Endodermal cell (in vitro differentiated cells): Measurements from ENCODE around the gene RUNX2. TPM values are rescaled to one million over a fixed set of nuclear protein-coding genes. Genes with fewer than 3 reads are reported as not detected.

Experiments
- DNase-seq: peaks from one replicate; pipeline ENCODE4 v3.0.0-alpha.2; 2017
- H3K27ac ChIP-seq: 2 replicates; pipeline ENCODE4 v1.5.1; 2013; ENCODE audit warnings: mild to moderate bottlenecking, low read depth, low read length, moderate library complexity
- H3K27me3 ChIP-seq: 2 replicates; pipeline ENCODE4 v1.6.1; 2013; ENCODE audit warnings: mild to moderate bottlenecking, low read length, moderate library complexity; ENCODE audit not compliant: insufficient read depth, control insufficient read depth, poor library complexity, severe bottlenecking
- H3K36me3 ChIP-seq: 2 replicates; pipeline ENCODE4 v1.7.0; 2013; ENCODE audit warnings: mild to moderate bottlenecking, low read length, moderate library complexity; ENCODE audit not compliant: control insufficient read depth, insufficient read depth
- H3K4me1 ChIP-seq: one replicate; pipeline ENCODE4 v1.7.0; 2013; ENCODE audit warnings: low read length; ENCODE audit not compliant: control insufficient read depth, insufficient read depth
- H3K4me3 ChIP-seq: 2 replicates; pipeline ENCODE4 v1.5.1; 2013; ENCODE audit warnings: mild to moderate bottlenecking, low read length, moderate library complexity
- H3K9ac ChIP-seq: 2 replicates; pipeline ENCODE4 v1.6.1; 2013; ENCODE audit warnings: mild to moderate bottlenecking, low read length, moderate library complexity; ENCODE audit not compliant: poor library complexity, severe bottlenecking; ENCODE audit errors: extremely low read depth
- H3K9me3 ChIP-seq: 2 replicates; pipeline ENCODE4 v1.6.1; 2013; ENCODE audit warnings: mild to moderate bottlenecking, low read length, moderate library complexity; ENCODE audit not compliant: control insufficient read depth
- H3K27ac Mint-ChIP-seq: 2 replicates; pipeline ENCODE4 v1.8.0; 2020; ENCODE audit warnings: mixed read lengths
- H3K27me3 Mint-ChIP-seq: 2 replicates; pipeline ENCODE4 v1.8.0; 2021; ENCODE audit warnings: mild to moderate bottlenecking, mixed read lengths; ENCODE audit not compliant: insufficient read depth
- H3K36me3 Mint-ChIP-seq: 2 replicates; pipeline ENCODE4 v1.8.0; 2020; ENCODE audit warnings: low read depth, mixed read lengths
- H3K4me1 Mint-ChIP-seq: 2 replicates; pipeline ENCODE4 v1.8.0; 2020; ENCODE audit warnings: mixed read lengths
- H3K4me3 Mint-ChIP-seq: 2 replicates; pipeline ENCODE4 v1.8.0; 2020; ENCODE audit warnings: mild to moderate bottlenecking, moderate library complexity, mixed read lengths
- H3K9me3 Mint-ChIP-seq: 2 replicates; pipeline ENCODE4 v1.8.0; 2020; ENCODE audit warnings: mild to moderate bottlenecking, mixed read lengths
- WGBS, 2 experiments: methylation state at CpG; one replicate each; pipeline versions ENCODE4 v1.1.5 to v1.1.7; 2013; ENCODE audit warnings: missing lambda C conversion rate in 2 of 2, mixed read lengths in 1 of 2; ENCODE audit not compliant: insufficient coverage in 1 of 2, insufficient read length in 1 of 2; 5-methylcytosine and 5-hydroxymethylcytosine counted together
- total RNA-seq, 2 donors: library from RNA; stranded (reverse); fragmentation: NEBNext Ultra II Directional in 1 of 2; extraction: Animal tissue kit (Norgen Biotek cat#: 25700) in 1 of 2; gene quantifications; 2 replicates in 1 of 2; 3 replicates in 1 of 2; pipeline ENCODE4 v1.2.1, GENCODE V29; 2021
- TF ChIP-seq, protein P1 (sequence below): fragments of 200-600 bp; sonication (generic); conservative IDR thresholded peaks from 2 replicates; pipeline ENCODE4 v1.5.0; 2021; ENCODE audit warnings: antibody characterized with exemption, mild to moderate bottlenecking

The RUNX2 gene
- total RNA-seq, 2 donors from 2014 or later: 0.18 to 0.26 TPM

GRCh38 chr6:45686841-45687569, 358.9 kb downstream of the RUNX2 start:
- no peak overlapping the region for H3K27ac Mint-ChIP-seq

GRCh38 chr6:45687570-45687969, 359.4 kb downstream of the RUNX2 start:
- Histone ChIP-seq H3K9ac (no peak overlapping the region), H3K4me1 (no peaks in the 10 kb centered on the region), H3K4me3 (no peak overlapping the region), H3K27ac (no peak overlapping the region), H3K27me3 (no peaks in the 10 kb centered on the region), H3K36me3 (no peaks in the 10 kb centered on the region), H3K9me3 (no peaks in the 10 kb centered on the region)
- DNase-seq: no peak
- Mint-ChIP-seq H3K27ac (no peak overlapping the region), H3K9me3 (no peaks in the 10 kb centered on the region), H3K36me3 (no peaks in the 10 kb centered on the region), H3K27me3 (no peaks in the 10 kb centered on the region), H3K4me1 (no peaks in the 10 kb centered on the region), H3K4me3 (no peak overlapping the region)
- WGBS, 2 experiments: 87 to 95% methylated on average over 6 to 9 of the region's 9 CpGs
- TF ChIP-seq, protein P1, sequence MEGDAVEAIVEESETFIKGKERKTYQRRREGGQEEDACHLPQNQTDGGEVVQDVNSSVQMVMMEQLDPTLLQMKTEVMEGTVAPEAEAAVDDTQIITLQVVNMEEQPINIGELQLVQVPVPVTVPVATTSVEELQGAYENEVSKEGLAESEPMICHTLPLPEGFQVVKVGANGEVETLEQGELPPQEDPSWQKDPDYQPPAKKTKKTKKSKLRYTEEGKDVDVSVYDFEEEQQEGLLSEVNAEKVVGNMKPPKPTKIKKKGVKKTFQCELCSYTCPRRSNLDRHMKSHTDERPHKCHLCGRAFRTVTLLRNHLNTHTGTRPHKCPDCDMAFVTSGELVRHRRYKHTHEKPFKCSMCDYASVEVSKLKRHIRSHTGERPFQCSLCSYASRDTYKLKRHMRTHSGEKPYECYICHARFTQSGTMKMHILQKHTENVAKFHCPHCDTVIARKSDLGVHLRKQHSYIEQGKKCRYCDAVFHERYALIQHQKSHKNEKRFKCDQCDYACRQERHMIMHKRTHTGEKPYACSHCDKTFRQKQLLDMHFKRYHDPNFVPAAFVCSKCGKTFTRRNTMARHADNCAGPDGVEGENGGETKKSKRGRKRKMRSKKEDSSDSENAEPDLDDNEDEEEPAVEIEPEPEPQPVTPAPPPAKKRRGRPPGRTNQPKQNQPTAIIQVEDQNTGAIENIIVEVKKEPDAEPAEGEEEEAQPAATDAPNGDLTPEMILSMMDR: no peak

More at GRCh38 chr6:45686841-45687569, 358.9 kb downstream of the RUNX2 start:
- Histone ChIP-seq H3K36me3 (no peaks in the 10 kb centered on the region), H3K4me3 (no peak overlapping the region), H3K9ac (no peak overlapping the region), H3K4me1 (no peaks in the 10 kb centered on the region), H3K27me3 (no peaks in the 10 kb centered on the region), H3K9me3 (peaks cover under 1% of the 10 kb centered on the region), H3K27ac (no peak overlapping the region)
- Mint-ChIP-seq H3K4me1 (no peaks in the 10 kb centered on the region), H3K36me3 (no peaks in the 10 kb centered on the region), H3K27me3 (no peaks in the 10 kb centered on the region), H3K4me3 (no peak overlapping the region), H3K9me3 (peaks cover 3% of the 10 kb centered on the region)
- WGBS, 2 experiments: 89 to 98% methylated on average over 5 to 8 of the region's 8 CpGs
- DNase-seq: no peak
- TF ChIP-seq, protein P1: no peak

DNA sequence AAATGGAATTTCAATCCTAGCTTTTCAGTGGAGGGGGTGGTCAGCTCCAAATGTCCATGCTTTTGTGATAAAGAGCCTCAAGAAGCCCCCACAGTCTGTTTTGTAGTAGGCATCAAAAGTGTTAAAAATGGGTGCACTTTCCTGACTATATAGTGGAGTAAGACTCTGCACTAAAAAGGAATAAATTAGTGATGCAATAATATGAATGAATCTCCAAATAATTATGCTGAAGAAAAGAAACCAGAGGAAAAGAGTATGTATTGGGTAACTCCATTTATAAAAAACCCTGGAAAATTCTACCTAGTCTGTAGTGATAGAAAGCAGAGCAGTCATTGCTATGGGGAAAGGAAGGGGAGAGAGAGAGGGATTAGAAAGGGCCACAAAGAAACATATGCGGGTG, 360.1 kb downstream of the RUNX2 start:
- Mint-ChIP-seq H3K27me3 (no peaks in the 10 kb centered on the region), H3K4me3 (no peak overlapping the region), H3K4me1 (no peaks in the 10 kb centered on the region), H3K9me3 (no peaks in the 10 kb centered on the region), H3K36me3 (no peaks in the 10 kb centered on the region), H3K27ac (no peak overlapping the region)
- no peak overlapping the region for H3K4me3 ChIP-seq
- no peaks in the 10 kb centered on the region for H3K4me1 ChIP-seq
- no peak for DNase-seq
- 96% methylated on average over 1 of the region's 1 CpG; no CpG with 5 or more reads in 1 of the 2 experiments for WGBS, 2 experiments
- H3K27ac ChIP-seq: no peak overlapping the region
- H3K9me3 ChIP-seq: no peaks in the 10 kb centered on the region
- no peaks in the 10 kb centered on the region for H3K27me3 ChIP-seq
- H3K36me3 ChIP-seq: no peaks in the 10 kb centered on the region
- H3K9ac ChIP-seq: no peak overlapping the region
- TF ChIP-seq, protein P1: no peak
